ENCODE results near the gene FBXO24. TPM values are rescaled to one million over a fixed set of nuclear protein-coding genes. Genes with fewer than 3 reads are reported as not detected.
A peak's percentile ranks its signal among the peaks of the same experiment; 100 is the strongest.

FBXO24 gene
- total and polyA plus RNA-seq, 9 of the 15 experiments (the other 6 are each of a cell fraction or from before 2014, with no cell fraction given), result 0.17 to 0.95 (median 0.50) TPM

DNA sequence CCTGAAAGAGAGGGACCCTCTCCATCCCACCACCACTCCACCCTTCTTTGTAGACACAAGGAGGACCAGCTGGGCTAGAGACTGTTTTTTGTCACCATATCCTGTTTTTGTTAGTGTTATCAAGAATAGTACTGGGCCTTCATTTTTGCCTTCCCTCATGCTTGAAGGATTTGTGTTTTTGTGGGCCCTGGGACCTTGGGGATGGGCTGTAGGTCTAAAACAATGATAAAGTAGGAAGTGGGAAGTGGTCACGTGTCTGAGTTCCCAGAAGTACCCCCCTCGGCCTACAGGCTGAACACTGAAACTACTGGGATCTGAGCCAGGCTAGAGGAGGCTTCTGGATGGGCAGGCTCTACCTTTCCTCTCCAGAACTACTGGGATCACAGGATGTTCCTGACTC is 38.3 kb upstream of the FBXO24 start:
- BruUV-seq (replicated peaks), result no TSS peak
- Histone ChIP-seq H3K4me2 (ENCODE audit: insufficient read depth, low read length) (peak overlapping the region; percentile 76), H3K9ac (ENCODE audit: insufficient read depth in 1 of 2, low read depth in 2 of 2, low read length in 2 of 2) (peak overlapping the region; percentile 68 to 69; a peak in 3 of 4 replicates), H2AFZ (ENCODE audit: low read depth, low read length) (peak overlapping the region; percentile 76), H4K20me1 (replicated peaks; ENCODE audit: control insufficient read depth, insufficient read depth, low read length) (no peaks in the 10 kb centered on the region), H3K9me1 (ENCODE audit: control insufficient read depth, insufficient read depth, low read length) (no peaks in the 10 kb centered on the region), H3K27me3 (ENCODE audit: control insufficient read depth in 2 of 2, insufficient read depth in 2 of 2, low read length in 2 of 2) (no peaks in the 10 kb centered on the region), H3K27ac (ENCODE audit: extremely low read depth, low read depth, low read length) (peak overlapping the region; percentile 78), H3K9me3 (replicated peaks; ENCODE audit: control insufficient read depth, insufficient read depth, low read depth, low read length) (no peaks in the 10 kb centered on the region), H3K79me2 (ENCODE audit: control insufficient read depth, insufficient read depth, low read length) (peaks cover 57% of the 10 kb centered on the region), H3K4me3 (no peak overlapping the region), H3K4me1 (replicated peaks in 1 of 2; ENCODE audit: control insufficient read depth in 2 of 2, insufficient read depth in 2 of 2, low read length in 2 of 2) (peaks cover 24 to 51% of the 10 kb centered on the region in 2 experiments), H3K36me3 (ENCODE audit: control insufficient read depth, insufficient read depth, low read length) (peaks cover 42% of the 10 kb centered on the region)
- DNase-seq (ENCODE audit: extremely low read depth in 1 of 4, low spot score in 3 of 4) (peak; percentile 55 to 84 (median 68)), FAIRE-seq (peak; percentile 71), ATAC-seq (peak; percentile 77)
- in situ Hi-C loops (cut with MboI) (no loop called here), intact Hi-C loops (cut with micrococcal nuclease) (no loop called here)
- 0% methylated on average over 2 of the region's 2 CpGs for WGBS (ENCODE audit: insufficient coverage, low coverage, missing lambda C conversion rate)
- ChIA-PET CTCF (ENCODE audit: low intra/inter-chr PET ratio) (interaction anchor here (0.8 kb wide), 1 partner anchor 65 kb away, joined by 3 read pairs; no protein-coding TSS in a partner anchor), POLR2A (interaction anchor here (0.5 to 2.5 kb wide), 6 partner anchors 10 to 134 kb away, joined by 3 to 11 read pairs (median 4); partner anchors contain the start of gene FBXO24)
- TF ChIP-seq, protein P1, sequence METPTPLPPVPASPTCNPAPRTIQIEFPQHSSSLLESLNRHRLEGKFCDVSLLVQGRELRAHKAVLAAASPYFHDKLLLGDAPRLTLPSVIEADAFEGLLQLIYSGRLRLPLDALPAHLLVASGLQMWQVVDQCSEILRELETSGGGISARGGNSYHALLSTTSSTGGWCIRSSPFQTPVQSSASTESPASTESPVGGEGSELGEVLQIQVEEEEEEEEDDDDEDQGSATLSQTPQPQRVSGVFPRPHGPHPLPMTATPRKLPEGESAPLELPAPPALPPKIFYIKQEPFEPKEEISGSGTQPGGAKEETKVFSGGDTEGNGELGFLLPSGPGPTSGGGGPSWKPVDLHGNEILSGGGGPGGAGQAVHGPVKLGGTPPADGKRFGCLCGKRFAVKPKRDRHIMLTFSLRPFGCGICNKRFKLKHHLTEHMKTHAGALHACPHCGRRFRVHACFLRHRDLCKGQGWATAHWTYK (CRISPR knock-in tag; IDR thresholded peaks at IDR 0.05), result no peak
- TF ChIP-seq KLF10 (CRISPR knock-in tag; IDR thresholded peaks at IDR 0.05) (no peak), FIP1L1 (IDR thresholded peaks at IDR 0.05; ENCODE audit: low read depth, low read length, poor library complexity, severe bottlenecking) (no peak), REST (IDR thresholded peaks at IDR 0.05; ENCODE audit: borderline replicate concordance) (peak; percentile 61), REST (CRISPR knock-in tag; IDR thresholded peaks at IDR 0.05; ENCODE audit: low read depth) (no peak), FOSL1 (tag; conservative IDR thresholded peaks at IDR 0.05) (no peak), ZNF79 (CRISPR knock-in tag; IDR thresholded peaks at IDR 0.05; ENCODE audit: low read depth) (no peak)
